Stomach (tissue), 4 donors: ENCODE measurements around the gene CHD6.

Experiments used
- CTCF ChIP-seq, 7 experiments: fragments of 450-650 bp in 4 of 7; fragments of 200-600 bp in 3 of 7; sonication (generic) in 3 of 7; IDR thresholded peaks; one replicate each; pipeline ENCODE4 v1.5.1; 2016 to 2019; ENCODE audit warnings: antibody characterized with exemption in 7 of 7, control low read depth in 2 of 7, mild to moderate bottlenecking in 1 of 7
- EP300 ChIP-seq: sonication (generic); formaldehyde crosslinking; IDR thresholded peaks from one replicate; pipeline ENCODE4 v1.6.1; 2017; ENCODE audit warnings: antibody characterized with exemption
- POLR2AphosphoS5 ChIP-seq, 3 donors: sonication (generic); formaldehyde crosslinking; IDR thresholded peaks; one replicate each; pipeline ENCODE4 v1.6.1; 2016; ENCODE audit warnings: antibody characterized with exemption in 3 of 3

GRCh38 chr20:41479113-41479512 is 139.1 kb downstream of the CHD6 start:
- TF ChIP-seq CTCF (IDR thresholded peaks at IDR 0.05) (no peak), EP300 (no peak), POLR2AphosphoS5 (IDR thresholded peaks at IDR 0.05) (no peak)
